H9 (cell line): Measurements from ENCODE around the gene PPIL3. TPM values are rescaled to one million over a fixed set of nuclear protein-coding genes. Genes with fewer than 3 reads are reported as not detected.

Source experiments
- DNase-seq: peaks from one replicate; pipeline ENCODE4 v3.0.0-alpha.2; 2017
- H2AFZ ChIP-seq: one replicate; pipeline ENCODE4 v1.6.1; 2013; ENCODE audit warnings: mild to moderate bottlenecking, low read length, control low read depth, moderate library complexity
- H2AK5ac ChIP-seq: 2 replicates; pipeline ENCODE4 v1.6.1; 2013; ENCODE audit warnings: low read length, control low read depth, mixed read lengths; ENCODE audit not compliant: insufficient read length
- H2BK120ac ChIP-seq: one replicate; pipeline ENCODE4 v1.6.1; 2013; ENCODE audit warnings: low read depth, mild to moderate bottlenecking, low read length, control low read depth, inconsistent platforms; ENCODE audit not compliant: poor library complexity, severe bottlenecking
- H2BK12ac ChIP-seq: 2 replicates; pipeline ENCODE4 v1.6.1; 2013; ENCODE audit warnings: low read length, control low read depth, mixed read lengths, low read depth; ENCODE audit not compliant: insufficient read length
- H2BK15ac ChIP-seq: 2 replicates; pipeline ENCODE4 v1.6.1; 2013; ENCODE audit warnings: low read depth, low read length, control low read depth
- H2BK20ac ChIP-seq: one replicate; pipeline ENCODE4 v1.6.1; 2013; ENCODE audit warnings: low read depth, mild to moderate bottlenecking, low read length, control low read depth, inconsistent platforms; ENCODE audit not compliant: poor library complexity, severe bottlenecking
- H2BK5ac ChIP-seq: 2 replicates; pipeline ENCODE4 v1.6.1; 2013; ENCODE audit warnings: low read length, control low read depth, mixed read lengths; ENCODE audit not compliant: insufficient read length
- H3K14ac ChIP-seq: 2 replicates; pipeline ENCODE4 v1.6.1; 2013; ENCODE audit warnings: low read length, control low read depth; ENCODE audit not compliant: insufficient read depth
- H3K18ac ChIP-seq: 2 replicates; pipeline ENCODE4 v1.6.1; 2013; ENCODE audit warnings: low read depth, mild to moderate bottlenecking, mixed read lengths, low read length, control low read depth; ENCODE audit not compliant: insufficient read length
- H3K23ac ChIP-seq: 2 replicates; pipeline ENCODE4 v1.6.1; 2013; ENCODE audit warnings: low read length, control low read depth, mixed read lengths, low read depth; ENCODE audit not compliant: insufficient read length
- H3K23me2 ChIP-seq: 2 replicates; pipeline ENCODE4 v1.6.1; 2013; ENCODE audit warnings: low read depth, mild to moderate bottlenecking, mixed read lengths, low read length, control low read depth; ENCODE audit not compliant: insufficient read length, poor library complexity, severe bottlenecking
- H3K27ac ChIP-seq: 2 replicates; pipeline ENCODE4 v1.5.1; 2013; ENCODE audit warnings: low read length, control low read depth, mixed read lengths, low read depth; ENCODE audit not compliant: insufficient read length
- H3K27me3 ChIP-seq: 2 replicates; pipeline ENCODE4 v1.6.1; 2013; ENCODE audit warnings: low read length, control low read depth, inconsistent platforms; ENCODE audit not compliant: insufficient read depth
- H3K4ac ChIP-seq: 2 replicates; pipeline ENCODE4 v1.6.1; 2013; ENCODE audit warnings: low read depth, mild to moderate bottlenecking, control low read depth, inconsistent platforms, low read length, moderate library complexity
- H3K4me1 ChIP-seq: 2 replicates; pipeline ENCODE4 v1.6.1; 2013; ENCODE audit warnings: low read length, control low read depth, inconsistent platforms; ENCODE audit not compliant: insufficient read depth
- H3K4me2 ChIP-seq: 2 replicates; pipeline ENCODE4 v1.6.1; 2013; ENCODE audit warnings: low read length, control low read depth, mixed read lengths; ENCODE audit not compliant: insufficient read length, insufficient read depth
- H3K56ac ChIP-seq: 2 replicates; pipeline ENCODE4 v1.6.1; 2013; ENCODE audit warnings: low read depth, mild to moderate bottlenecking, mixed read lengths, low read length, control low read depth; ENCODE audit not compliant: insufficient read length
- H3K79me1 ChIP-seq: 2 replicates; pipeline ENCODE4 v1.6.1; 2013; ENCODE audit warnings: low read depth, mild to moderate bottlenecking, moderate library complexity, low read length, control low read depth, inconsistent platforms; ENCODE audit not compliant: insufficient read depth, poor library complexity, severe bottlenecking
- H3K79me2 ChIP-seq: 2 replicates; pipeline ENCODE4 v1.6.1; 2013; ENCODE audit warnings: low read length, control low read depth, inconsistent platforms; ENCODE audit not compliant: insufficient read depth
- H3K9ac ChIP-seq: 2 replicates; pipeline ENCODE4 v1.6.1; 2013; ENCODE audit warnings: low read length, control low read depth, mixed read lengths; ENCODE audit not compliant: insufficient read length; ENCODE audit errors: extremely low read depth
- H3K9me3 ChIP-seq: one replicate; pipeline ENCODE4 v1.6.1; 2013; ENCODE audit warnings: low read depth, low read length, inconsistent platforms; ENCODE audit not compliant: control insufficient read depth
- H3T11ph ChIP-seq: one replicate; pipeline ENCODE4 v1.6.1; 2013; ENCODE audit warnings: mild to moderate bottlenecking, low read length, control low read depth, inconsistent platforms
- H4K20me1 ChIP-seq: one replicate; pipeline ENCODE4 v1.6.1; 2013; ENCODE audit not compliant: control insufficient read depth, insufficient read length, insufficient read depth
- H4K5ac ChIP-seq: 2 replicates; pipeline ENCODE4 v1.6.1; 2013; ENCODE audit warnings: low read depth, mild to moderate bottlenecking, mixed read lengths, low read length, control low read depth; ENCODE audit not compliant: insufficient read length
- H4K8ac ChIP-seq: replicated peaks from 2 replicates; pipeline ENCODE4 v1.6.1; 2013; ENCODE audit warnings: low read length, control low read depth, mixed read lengths, low read depth; ENCODE audit not compliant: insufficient read length
- H4K91ac ChIP-seq: 2 replicates; pipeline ENCODE4 v1.6.1; 2013; ENCODE audit warnings: low read depth, mild to moderate bottlenecking, moderate library complexity, mixed read lengths, low read length, control low read depth; ENCODE audit not compliant: insufficient read length
- H3K27ac Mint-ChIP-seq, 3 experiments: 2 replicates in 2 of 3; 3 replicates in 1 of 3; pipeline ENCODE4 v1.8.0; 2020 to 2021; ENCODE audit warnings: mixed read lengths in 3 of 3, mild to moderate bottlenecking in 1 of 3, moderate library complexity in 1 of 3
- H3K27me3 Mint-ChIP-seq: 2 replicates; pipeline ENCODE4 v1.8.0; 2021; ENCODE audit warnings: low read depth, mild to moderate bottlenecking, moderate library complexity, mixed read lengths
- H3K36me3 Mint-ChIP-seq, 3 experiments: 2 replicates in 2 of 3; 3 replicates in 1 of 3; pipeline ENCODE4 v1.8.0; 2020 to 2021; ENCODE audit warnings: low read depth in 3 of 3, mixed read lengths in 3 of 3; ENCODE audit not compliant: insufficient read depth in 1 of 3
- H3K4me1 Mint-ChIP-seq, 2 experiments: 2 replicates each; pipeline ENCODE4 v1.8.0; 2020; ENCODE audit warnings: mixed read lengths in 2 of 2
- H3K4me3 Mint-ChIP-seq, 2 experiments: 2 replicates in 1 of 2; 3 replicates in 1 of 2; pipeline ENCODE4 v1.8.0; 2020 to 2021; ENCODE audit warnings: mild to moderate bottlenecking in 2 of 2, mixed read lengths in 2 of 2, moderate library complexity in 1 of 2
- H3K9me3 Mint-ChIP-seq, 2 experiments: 2 replicates in 1 of 2; 3 replicates in 1 of 2; pipeline ENCODE4 v1.8.0; 2020; ENCODE audit warnings: mild to moderate bottlenecking in 2 of 2, mixed read lengths in 2 of 2, moderate library complexity in 1 of 2
- WGBS: extraction: QIAGEN DNeasy Blood & Tissue Kit; methylation state at CpG from one replicate; pipeline ENCODE4 v1.1.7; 2013; ENCODE audit warnings: missing lambda C conversion rate, low lambda C conversion rate, mixed read lengths; ENCODE audit not compliant: insufficient read length; ENCODE audit errors: extremely low coverage; 5-methylcytosine and 5-hydroxymethylcytosine counted together
- total RNA-seq: library from RNA; stranded (reverse); gene quantifications from 2 replicates; pipeline ENCODE4 v1.2.1, GENCODE V29; 2021
- TF ChIP-seq, protein P1 (sequence below): fragments of 200-600 bp; sonication (generic); conservative IDR thresholded peaks from 3 replicates; pipeline ENCODE4 v1.8.0; 2021; ENCODE audit warnings: antibody characterized with exemption, mild to moderate bottlenecking

The PPIL3 gene
- total RNA-seq, 1 experiment from 2014 or later, result 63.4 TPM

DNA sequence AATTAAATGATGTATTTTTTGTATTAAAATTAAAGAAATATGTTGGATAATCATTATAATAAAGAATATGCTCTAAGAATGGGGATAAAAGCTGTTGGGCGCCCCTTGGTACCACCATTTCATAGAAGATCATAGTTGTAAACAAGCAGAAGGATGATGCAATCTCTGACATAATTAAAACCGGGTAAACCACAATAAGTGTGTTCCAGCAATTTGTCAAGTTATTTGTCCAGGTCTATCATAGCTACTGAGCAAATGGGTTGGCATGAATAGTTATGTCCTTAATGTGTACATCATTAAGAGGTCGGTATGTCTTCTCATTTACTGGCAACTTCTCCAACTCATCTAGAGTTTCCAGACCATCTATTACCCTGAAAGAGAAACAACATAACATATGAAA, 17.7 kb downstream of the PPIL3 start:
- no peak for DNase-seq

More for the DNA sequence above, 17.7 kb downstream of the PPIL3 start:
- Histone ChIP-seq H3K4ac (no peak overlapping the region), H2BK120ac (no peak overlapping the region), H3K23me2 (no peaks in the 10 kb centered on the region), H3K56ac (no peak overlapping the region), H2AFZ (no peak overlapping the region), H2BK5ac (no peak overlapping the region), H3K9ac (no peak overlapping the region), H3K27me3 (no peaks in the 10 kb centered on the region), H4K20me1 (no peaks in the 10 kb centered on the region), H2BK20ac (no peak overlapping the region), H3K4me2 (no peak overlapping the region), H3K18ac (no peak overlapping the region), H3K14ac (no peak overlapping the region), H3K79me2 (no peaks in the 10 kb centered on the region), H3K9me3 (no peaks in the 10 kb centered on the region), H2AK5ac (no peak overlapping the region), H4K91ac (no peak overlapping the region), H4K5ac (no peak overlapping the region), H3K79me1 (no peaks in the 10 kb centered on the region), H3K27ac (no peak overlapping the region), H2BK12ac (no peak overlapping the region), H2BK15ac (no peak overlapping the region), H3T11ph (no peak overlapping the region), H4K8ac (no peak overlapping the region), H3K4me1 (no peaks in the 10 kb centered on the region), H3K23ac (no peak overlapping the region)
- WGBS, result no CpG with 5 or more reads among the region's 3 CpGs
- no peaks in the 10 kb centered on the region for H3K4me1 Mint-ChIP-seq
- TF ChIP-seq, protein P1, sequence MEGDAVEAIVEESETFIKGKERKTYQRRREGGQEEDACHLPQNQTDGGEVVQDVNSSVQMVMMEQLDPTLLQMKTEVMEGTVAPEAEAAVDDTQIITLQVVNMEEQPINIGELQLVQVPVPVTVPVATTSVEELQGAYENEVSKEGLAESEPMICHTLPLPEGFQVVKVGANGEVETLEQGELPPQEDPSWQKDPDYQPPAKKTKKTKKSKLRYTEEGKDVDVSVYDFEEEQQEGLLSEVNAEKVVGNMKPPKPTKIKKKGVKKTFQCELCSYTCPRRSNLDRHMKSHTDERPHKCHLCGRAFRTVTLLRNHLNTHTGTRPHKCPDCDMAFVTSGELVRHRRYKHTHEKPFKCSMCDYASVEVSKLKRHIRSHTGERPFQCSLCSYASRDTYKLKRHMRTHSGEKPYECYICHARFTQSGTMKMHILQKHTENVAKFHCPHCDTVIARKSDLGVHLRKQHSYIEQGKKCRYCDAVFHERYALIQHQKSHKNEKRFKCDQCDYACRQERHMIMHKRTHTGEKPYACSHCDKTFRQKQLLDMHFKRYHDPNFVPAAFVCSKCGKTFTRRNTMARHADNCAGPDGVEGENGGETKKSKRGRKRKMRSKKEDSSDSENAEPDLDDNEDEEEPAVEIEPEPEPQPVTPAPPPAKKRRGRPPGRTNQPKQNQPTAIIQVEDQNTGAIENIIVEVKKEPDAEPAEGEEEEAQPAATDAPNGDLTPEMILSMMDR, result no peak
- no peak overlapping the region for H3K27ac Mint-ChIP-seq
- peaks cover 8 to 37% (median 35%) of the 10 kb centered on the region in 3 experiments for H3K36me3 Mint-ChIP-seq
- H3K4me3 Mint-ChIP-seq, result no peak overlapping the region
- no peaks in the 10 kb centered on the region for H3K9me3 Mint-ChIP-seq
- no peaks in the 10 kb centered on the region for H3K27me3 Mint-ChIP-seq
